ENCODE results near the gene KREMEN1. TPM values are rescaled to one million over a fixed set of nuclear protein-coding genes. Genes with fewer than 3 reads are reported as not detected.

Gene KREMEN1
- total and polyA plus RNA-seq, 2 donors (not counting 1 experiment from before 2014, with no cell fraction given) = 0.01 TPM; not detected in 1

DNA sequence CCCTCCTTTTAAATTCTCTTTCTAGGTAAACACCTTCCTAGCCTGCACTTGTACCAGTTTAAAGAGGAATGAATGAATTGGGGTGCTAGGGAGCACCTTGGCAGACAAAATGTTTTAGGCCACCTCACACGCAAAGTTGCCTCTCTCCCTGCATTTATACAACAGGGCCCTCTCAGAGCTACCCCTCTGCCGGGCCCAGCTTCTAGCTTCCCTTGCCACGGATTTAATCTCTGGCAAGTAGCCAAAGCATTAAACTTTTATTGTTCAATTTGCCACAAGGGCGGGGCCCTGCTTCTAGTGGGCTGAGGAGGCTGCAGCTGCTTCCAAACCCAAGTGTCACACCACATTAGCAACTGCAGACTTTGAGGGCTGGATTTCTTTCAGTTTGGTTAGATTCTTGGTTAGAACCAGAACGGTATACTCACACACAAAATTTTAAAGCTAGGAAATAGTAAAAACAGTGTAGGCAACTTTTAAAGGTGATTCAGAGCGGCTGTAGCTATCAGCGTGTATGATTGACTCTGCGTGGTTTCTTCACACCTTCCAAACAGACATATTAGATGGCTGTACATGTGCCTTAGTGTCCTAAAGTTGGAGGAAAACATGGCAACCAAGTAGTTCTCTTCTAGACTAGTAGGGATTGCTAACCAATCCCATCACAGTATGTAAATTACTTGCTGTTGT, 6.5 kb downstream of the KREMEN1 start:
- intact Hi-C loops (cut with micrococcal nuclease) = loop anchor here (10.0 kb wide), 1 partner anchor 305 kb away; the partner anchor contains the start of gene AP1B1
- no peak overlapping the region for H3K27ac Mint-ChIP-seq
- H3K4me1 Mint-ChIP-seq = peaks cover under 1% of the 10 kb centered on the region
- WGBS (ENCODE audit: insufficient coverage) = 33% methylated on average over 3 of the region's 8 CpGs
- POLR2A ChIA-PET = no interaction called here
- peaks cover 44% of the 10 kb centered on the region for H3K27me3 Mint-ChIP-seq
- Histone ChIP-seq H3K4me1 (ENCODE audit: control insufficient read depth in 2 of 2, insufficient read depth in 2 of 2, low read length in 2 of 2) (peaks cover 0 to 2% of the 10 kb centered on the region in 2 donors), H2AFZ (ENCODE audit: insufficient read depth, low read depth, low read length, poor library complexity, severe bottlenecking) (no peak overlapping the region), H3K4me3 (ENCODE audit: control extremely low read depth in 1 of 5, extremely low read depth in 1 of 5, insufficient read depth in 1 of 5, low read depth in 2 of 5, low read length in 4 of 5) (no peak overlapping the region), H4K20me1 (ENCODE audit: control insufficient read depth, insufficient read depth, low read length, poor library complexity, severe bottlenecking) (no peaks in the 10 kb centered on the region), H3K27me3 (replicated peaks in 1 of 4; ENCODE audit: control extremely low read depth in 1 of 4, control insufficient read depth in 3 of 4, insufficient read depth in 4 of 4, low read length in 3 of 4) (peaks cover 0 to 22% (median 20%) of the 10 kb centered on the region in 4 experiments), H3K9me3 (ENCODE audit: control extremely low read depth in 1 of 3, control insufficient read depth in 2 of 3, insufficient read depth in 1 of 3, low read length in 2 of 3) (no peaks in the 10 kb centered on the region), H3K4me2 (replicated peaks; ENCODE audit: low read depth, low read length, poor library complexity, severe bottlenecking) (no peak overlapping the region), H3K27ac (ENCODE audit: low read length in 2 of 2) (no peak overlapping the region), H3K9ac (ENCODE audit: low read length) (no peak overlapping the region), H3K36me3 (replicated peaks in 1 of 2; ENCODE audit: control extremely low read depth in 1 of 2, control insufficient read depth in 1 of 2, extremely low read depth in 1 of 2, insufficient read depth in 2 of 2, low read length in 1 of 2) (no peaks in the 10 kb centered on the region), H3K79me2 (ENCODE audit: control insufficient read depth, insufficient read depth, low read length) (no peaks in the 10 kb centered on the region)
- no peak for TF ChIP-seq EZH2 (IDR thresholded peaks at IDR 0.05; ENCODE audit: borderline replicate concordance, insufficient read depth, low read depth, low read length, poor library complexity, severe bottlenecking)
- TF ChIP-seq, protein P1, sequence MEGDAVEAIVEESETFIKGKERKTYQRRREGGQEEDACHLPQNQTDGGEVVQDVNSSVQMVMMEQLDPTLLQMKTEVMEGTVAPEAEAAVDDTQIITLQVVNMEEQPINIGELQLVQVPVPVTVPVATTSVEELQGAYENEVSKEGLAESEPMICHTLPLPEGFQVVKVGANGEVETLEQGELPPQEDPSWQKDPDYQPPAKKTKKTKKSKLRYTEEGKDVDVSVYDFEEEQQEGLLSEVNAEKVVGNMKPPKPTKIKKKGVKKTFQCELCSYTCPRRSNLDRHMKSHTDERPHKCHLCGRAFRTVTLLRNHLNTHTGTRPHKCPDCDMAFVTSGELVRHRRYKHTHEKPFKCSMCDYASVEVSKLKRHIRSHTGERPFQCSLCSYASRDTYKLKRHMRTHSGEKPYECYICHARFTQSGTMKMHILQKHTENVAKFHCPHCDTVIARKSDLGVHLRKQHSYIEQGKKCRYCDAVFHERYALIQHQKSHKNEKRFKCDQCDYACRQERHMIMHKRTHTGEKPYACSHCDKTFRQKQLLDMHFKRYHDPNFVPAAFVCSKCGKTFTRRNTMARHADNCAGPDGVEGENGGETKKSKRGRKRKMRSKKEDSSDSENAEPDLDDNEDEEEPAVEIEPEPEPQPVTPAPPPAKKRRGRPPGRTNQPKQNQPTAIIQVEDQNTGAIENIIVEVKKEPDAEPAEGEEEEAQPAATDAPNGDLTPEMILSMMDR (IDR thresholded peaks at IDR 0.05) = no peak
- DNase-seq = no peak
- CTCF ChIA-PET = no interaction called here
- H3K4me3 Mint-ChIP-seq = no peak overlapping the region
- H3K9me3 Mint-ChIP-seq (ENCODE audit: insufficient read depth) = no peaks in the 10 kb centered on the region
- ATAC-seq (ENCODE audit: low read depth) = no peak

DNA sequence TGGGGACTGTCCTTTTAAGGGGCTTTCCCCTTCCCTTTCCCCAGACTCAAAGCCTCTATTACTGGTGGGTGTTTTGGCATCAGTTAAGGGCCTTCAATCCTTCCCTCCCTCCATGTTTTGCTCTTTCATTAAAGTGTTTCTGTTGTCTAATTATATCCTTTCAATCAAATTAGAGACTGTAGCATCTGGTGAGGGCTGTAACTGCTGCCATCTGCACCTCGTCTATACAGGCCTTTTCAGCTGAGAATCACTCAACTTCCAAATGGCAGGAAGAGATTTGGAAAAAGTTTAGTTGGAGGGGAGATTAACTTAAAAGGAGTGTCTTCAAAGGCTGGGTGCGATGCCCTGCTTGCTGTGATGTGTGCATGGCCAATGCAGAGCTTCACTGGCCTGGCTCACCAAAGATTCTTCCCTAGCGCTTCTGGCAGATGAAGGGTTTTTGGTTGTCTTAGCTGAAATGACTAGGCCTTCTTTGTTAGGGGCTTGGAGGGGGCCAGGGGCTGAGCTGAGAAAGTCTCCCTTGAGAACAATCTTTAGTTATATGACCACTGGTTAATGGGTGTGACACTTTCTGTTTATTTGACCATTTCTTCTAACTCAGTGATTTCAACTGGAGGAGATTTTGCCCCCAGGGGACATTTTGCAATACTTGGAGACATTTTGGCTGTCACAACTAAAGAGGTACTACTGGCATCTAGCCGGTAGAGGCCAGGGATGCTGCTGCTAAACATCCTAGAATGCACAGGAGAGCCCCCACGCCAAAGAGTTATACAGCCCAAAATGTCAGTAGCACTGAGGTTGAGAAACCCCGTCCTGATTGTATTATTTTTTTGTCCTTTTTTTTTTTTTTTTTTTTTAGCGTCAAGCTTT, 7.5 kb downstream of the KREMEN1 start:
- ATAC-seq (ENCODE audit: low read depth) = no peak
- no peaks in the 10 kb centered on the region for H3K9me3 ChIP-seq (ENCODE audit: control extremely low read depth in 1 of 3, control insufficient read depth in 2 of 3, insufficient read depth in 1 of 3, low read length in 2 of 3)
- H3K27ac ChIP-seq (ENCODE audit: low read length in 2 of 2) = no peak overlapping the region
- WGBS (ENCODE audit: insufficient coverage) = 94% methylated on average over 3 of the region's 7 CpGs
- no peak overlapping the region for H3K4me3 Mint-ChIP-seq
- H4K20me1 ChIP-seq (ENCODE audit: control insufficient read depth, insufficient read depth, low read length, poor library complexity, severe bottlenecking) = no peaks in the 10 kb centered on the region
- H3K9ac ChIP-seq (ENCODE audit: low read length) = no peak overlapping the region
- no peak overlapping the region for H2AFZ ChIP-seq (ENCODE audit: insufficient read depth, low read depth, low read length, poor library complexity, severe bottlenecking)
- no peaks in the 10 kb centered on the region for H3K9me3 Mint-ChIP-seq (ENCODE audit: insufficient read depth)
- H3K79me2 ChIP-seq (ENCODE audit: control insufficient read depth, insufficient read depth, low read length) = no peaks in the 10 kb centered on the region
- H3K4me1 Mint-ChIP-seq = no peaks in the 10 kb centered on the region
- H3K4me2 ChIP-seq (replicated peaks; ENCODE audit: low read depth, low read length, poor library complexity, severe bottlenecking) = no peak overlapping the region
- intact Hi-C loops (cut with micrococcal nuclease) = no loop called here
- H3K4me3 ChIP-seq (ENCODE audit: control extremely low read depth in 1 of 5, extremely low read depth in 1 of 5, insufficient read depth in 1 of 5, low read depth in 2 of 5, low read length in 4 of 5) = no peak overlapping the region
- no peak for DNase-seq
- TF ChIP-seq EZH2 (IDR thresholded peaks at IDR 0.05; ENCODE audit: borderline replicate concordance, insufficient read depth, low read depth, low read length, poor library complexity, severe bottlenecking) = no peak
- TF ChIP-seq, protein P1 (IDR thresholded peaks at IDR 0.05) = no peak
- H3K27ac Mint-ChIP-seq = no peak overlapping the region
- peaks cover 34% of the 10 kb centered on the region for H3K27me3 Mint-ChIP-seq
- no peaks in the 10 kb centered on the region for H3K4me1 ChIP-seq (ENCODE audit: control insufficient read depth in 2 of 2, insufficient read depth in 2 of 2, low read length in 2 of 2)
- no peaks in the 10 kb centered on the region for H3K36me3 ChIP-seq (replicated peaks in 1 of 2; ENCODE audit: control extremely low read depth in 1 of 2, control insufficient read depth in 1 of 2, extremely low read depth in 1 of 2, insufficient read depth in 2 of 2, low read length in 1 of 2)
- CTCF ChIA-PET = no interaction called here
- H3K27me3 ChIP-seq (replicated peaks in 1 of 4; ENCODE audit: control extremely low read depth in 1 of 4, control insufficient read depth in 3 of 4, insufficient read depth in 4 of 4, low read length in 3 of 4) = peaks cover 0 to 14% (median 12%) of the 10 kb centered on the region in 4 experiments
- POLR2A ChIA-PET = no interaction called here
